ENCODE results near the gene VPS9D1. TPM values are rescaled to one million over a fixed set of nuclear protein-coding genes. Genes with fewer than 3 reads are reported as not detected.

Gene VPS9D1
- total RNA-seq, 1 experiment from 2014 or later: 4.2 TPM

GRCh38 chr16:89732918-89733242 is 12.2 kb upstream of the VPS9D1 start:
- ChIA-PET CTCF (interaction anchor here (1.0 to 1.6 kb wide), 3 partner anchors 22 to 128 kb away, joined by 3 to 4 read pairs (median 4); no protein-coding TSS in a partner anchor), POLR2A (no interaction called here)
- DNase-seq (ENCODE audit: low spot score) (no peak), ATAC-seq (no peak)
- Mint-ChIP-seq H3K4me3 (no peak overlapping the region), H3K9me3 (peaks cover 5% of the 10 kb centered on the region; the same call in 1 of the 2 replicates), H3K36me3 (peaks cover 51% of the 10 kb centered on the region), H3K4me1 (peaks cover 13% of the 10 kb centered on the region), H3K27ac (peak overlapping the region; percentile 58; the same call in 1 of the 2 replicates), H3K27me3 (ENCODE audit: low read depth) (no peaks in the 10 kb centered on the region; the same call in 1 of the 2 replicates)
- no peak for TF ChIP-seq STAT6 (CRISPR knock-in tag; conservative IDR thresholded peaks at IDR 0.05; ENCODE audit: low read depth)
- TF ChIP-seq OVOL2 (CRISPR knock-in tag; IDR thresholded peaks at IDR 0.05; ENCODE audit: borderline replicate concordance): no peak
- TF ChIP-seq RORB (CRISPR knock-in tag; IDR thresholded peaks at IDR 0.05): no peak
- no peak for TF ChIP-seq ESRRA (CRISPR knock-in tag; IDR thresholded peaks at IDR 0.05; ENCODE audit: borderline replicate concordance)
- no peak for TF ChIP-seq SP1 (CRISPR knock-in tag; conservative IDR thresholded peaks at IDR 0.05)
- no peak for TF ChIP-seq AR (CRISPR knock-in tag; IDR thresholded peaks at IDR 0.05)
- TF ChIP-seq IRF2 (CRISPR knock-in tag; IDR thresholded peaks at IDR 0.05; ENCODE audit: borderline replicate concordance, low read depth): no peak
- TF ChIP-seq RELA (CRISPR knock-in tag; IDR thresholded peaks at IDR 0.05; ENCODE audit: borderline replicate concordance): no peak
- TF ChIP-seq NR2C2 (CRISPR knock-in tag; IDR thresholded peaks at IDR 0.05): no peak
- no peak for TF ChIP-seq AFF4 (CRISPR knock-in tag; IDR thresholded peaks at IDR 0.05; ENCODE audit: borderline replicate concordance)
- no peak for TF ChIP-seq ZSCAN18 (CRISPR knock-in tag; IDR thresholded peaks at IDR 0.05)

- TF ChIP-seq ZNF671 (CRISPR knock-in tag; IDR thresholded peaks at IDR 0.05) (0 out of 2 replicates have a peak, but pooled peaks have one; percentile 21), EMX1 (CRISPR knock-in tag; IDR thresholded peaks at IDR 0.05) (0 out of 2 replicates have a peak, but pooled peaks have one; percentile 20), ZNF263 (CRISPR knock-in tag; IDR thresholded peaks at IDR 0.05; ENCODE audit: low read depth) (no peak), IRF1 (CRISPR knock-in tag; IDR thresholded peaks at IDR 0.05) (no peak)
- H3K4me3 Mint-ChIP-seq: no peak overlapping the region
- DNase-seq (ENCODE audit: low spot score) (no peak), ATAC-seq (no peak)
- H3K9me3 Mint-ChIP-seq: peaks cover 5% of the 10 kb centered on the region; the same call in 1 of the 2 replicates
- ChIA-PET CTCF (interaction anchor here (1.0 to 1.6 kb wide), 4 partner anchors 22 to 128 kb away, joined by 3 to 7 read pairs (median 4); no protein-coding TSS in a partner anchor), POLR2A (interaction anchor here (0.6 kb wide), 1 partner anchor 14 kb away, joined by 4 read pairs; no protein-coding TSS in a partner anchor)
- H3K36me3 Mint-ChIP-seq: peaks cover 49% of the 10 kb centered on the region
- H3K4me1 Mint-ChIP-seq: peaks cover 13% of the 10 kb centered on the region
- peak overlapping the region; percentile 57; the same call in 1 of the 2 replicates for H3K27ac Mint-ChIP-seq
- H3K27me3 Mint-ChIP-seq (ENCODE audit: low read depth): no peaks in the 10 kb centered on the region; the same call in none of the 2 replicates
Observed at GRCh38 chr16:89732142-89732917, 11.6 kb upstream of the VPS9D1 start.

Measured in WTC11 (cell line).